Endothelial cell of umbilical vein (primary cell): ENCODE data around the gene ATRIP. TPM values are rescaled to one million over a fixed set of nuclear protein-coding genes. Genes with fewer than 3 reads are reported as not detected.

Experiments
- BruUV-seq: library from RNA; stranded (reverse); fragments of 400-500 nt; replicated peaks from 2 replicates; lab custom pipeline; 2021; lab: Mats Ljungman, UMichigan
- CTCF ChIA-PET: fragments of 300-600, 350-600 bp; sonication (Branson Sonifier 250); formaldehyde crosslinking; loops from one replicate; lab custom pipeline; 2021; ENCODE audit warnings: antibody characterized with exemption, inconsistent platforms; lab: Charles Lee
- POLR2A ChIA-PET: fragments of 300-600, 350-600 bp; sonication (Branson Sonifier 250); formaldehyde crosslinking; loops from one replicate; lab custom pipeline; 2021; ENCODE audit warnings: antibody characterized with exemption, inconsistent platforms; lab: Charles Lee
- DNase-seq: peaks from one replicate; pipeline ENCODE4 v3.0.0-alpha.2; 2011; ENCODE audit warnings: low read depth, low spot score
- FAIRE-seq: peaks from 2 replicates; lab custom pipeline; 2011; peaks lifted over from hg19 to GRCh38; lab: Jason Lieb, UNC
- H2AFZ ChIP-seq: 2 replicates; pipeline ENCODE4 v1.6.0; 2012; ENCODE audit warnings: low read depth, low read length, control low read depth, inconsistent platforms
- H3K27ac ChIP-seq: 2 replicates; pipeline ENCODE4 v1.5.1; 2011; ENCODE audit warnings: low read depth, mild to moderate bottlenecking, control low read depth, low read length, moderate library complexity; ENCODE audit not compliant: insufficient read depth
- H3K27me3 ChIP-seq, 2 experiments: 2 replicates each; pipeline versions ENCODE4 v1.6.0 to v1.6.1; 2011; ENCODE audit warnings: low read length in 2 of 2, mixed read lengths in 1 of 2; ENCODE audit not compliant: control insufficient read depth in 2 of 2, insufficient read depth in 2 of 2
- H3K36me3 ChIP-seq, 2 experiments: 2 replicates in 1 of 2; 3 replicates in 1 of 2; pipeline ENCODE4 v1.5.1; 2011; ENCODE audit warnings: low read length in 2 of 2, mild to moderate bottlenecking in 1 of 2, moderate library complexity in 1 of 2; ENCODE audit not compliant: control insufficient read depth in 2 of 2, insufficient read depth in 2 of 2; ENCODE audit errors: extremely low read depth in 1 of 2
- H3K4me1 ChIP-seq: 3 replicates; pipeline ENCODE4 v1.5.1; 2011; ENCODE audit warnings: mild to moderate bottlenecking, low read length; ENCODE audit not compliant: control insufficient read depth, insufficient read depth; ENCODE audit errors: extremely low read depth
- H3K4me2 ChIP-seq: 2 replicates; pipeline ENCODE4 v1.6.1; 2011; ENCODE audit warnings: low read length, control low read depth, mixed read lengths; ENCODE audit not compliant: insufficient read depth
- H3K4me3 ChIP-seq, 3 experiments: fragments of 200-600 bp in 1 of 3; sonication (generic), shearing (Covaris generic) in 1 of 3; replicated peaks in 1 of 3; 2 replicates each; pipeline ENCODE4 v1.5.1; 2011 to 2016; ENCODE audit warnings: control low read depth in 3 of 3, low read length in 3 of 3, mild to moderate bottlenecking in 2 of 3, inconsistent platforms in 1 of 3, low read depth in 1 of 3, moderate library complexity in 1 of 3; ENCODE audit not compliant: insufficient read depth in 1 of 3
- H3K79me2 ChIP-seq: 2 replicates; pipeline ENCODE4 v1.6.0; 2012; ENCODE audit warnings: low read length, inconsistent platforms; ENCODE audit not compliant: control insufficient read depth, insufficient read depth
- H3K9ac ChIP-seq: replicated peaks from 2 replicates; pipeline ENCODE3; 2011; ENCODE audit warnings: low read length, control low read depth; ENCODE audit not compliant: insufficient read depth; ENCODE audit errors: extremely low read depth
- H3K9me1 ChIP-seq: replicated peaks from 3 replicates; pipeline ENCODE4 v1.6.0; 2011; ENCODE audit warnings: mild to moderate bottlenecking, low read length; ENCODE audit not compliant: control insufficient read depth, insufficient read depth; ENCODE audit errors: extremely low read depth
- H3K9me3 ChIP-seq: replicated peaks from 2 replicates; pipeline ENCODE4 v1.5.1; 2012; ENCODE audit warnings: low read length, inconsistent platforms; ENCODE audit not compliant: control insufficient read depth, insufficient read depth
- H4K20me1 ChIP-seq: replicated peaks from 2 replicates; pipeline ENCODE3; 2011; ENCODE audit warnings: mild to moderate bottlenecking, low read length; ENCODE audit not compliant: control insufficient read depth, insufficient read depth; ENCODE audit errors: extremely low read depth
- EZH2 ChIP-seq: IDR thresholded peaks from 2 replicates; pipeline ENCODE4 v1.6.1; 2012; ENCODE audit warnings: borderline replicate concordance, low read depth, mild to moderate bottlenecking, moderate library complexity, low read length, inconsistent platforms; ENCODE audit not compliant: severe bottlenecking
- FOS ChIP-seq: IDR thresholded peaks from 2 replicates; pipeline ENCODE4 v1.6.1; 2011; ENCODE audit warnings: mild to moderate bottlenecking, low read length, moderate library complexity, borderline replicate concordance; ENCODE audit not compliant: insufficient read depth
- GATA2 ChIP-seq: IDR thresholded peaks from 2 replicates; pipeline ENCODE4 v1.7.0; 2011; ENCODE audit warnings: low read depth, mild to moderate bottlenecking, moderate library complexity, mixed read lengths, low read length; ENCODE audit not compliant: insufficient read length, insufficient read depth
- JUN ChIP-seq: IDR thresholded peaks from 2 replicates; pipeline ENCODE4 v1.6.1; 2011; ENCODE audit warnings: borderline replicate concordance, low read depth; ENCODE audit not compliant: insufficient read length, insufficient read depth
- MYC ChIP-seq: IDR thresholded peaks from one replicate; pipeline ENCODE4 v1.6.1; 2011; ENCODE audit warnings: mild to moderate bottlenecking, low read depth, low read length
- POLR2A ChIP-seq: IDR thresholded peaks from 2 replicates; pipeline ENCODE4 v1.6.1; 2012; ENCODE audit warnings: low read depth, mild to moderate bottlenecking, control low read depth, low read length
- POLR2AphosphoS5 ChIP-seq: IDR thresholded peaks from 2 replicates; pipeline ENCODE4 v1.6.1; 2012; ENCODE audit warnings: low read depth, mild to moderate bottlenecking, control low read depth, low read length, moderate library complexity; ENCODE audit not compliant: insufficient read depth
- dilution Hi-C: fragments of 300-500 bp; cut with MboI; formaldehyde crosslinking; loops from one replicate; pipeline ENCODE4 v1.15.0; 2019; ENCODE audit warnings: low sequenced_read_pairs; ENCODE audit not compliant: extremely low pct_ligation_motif_present
- intact Hi-C: fragments of 100-400 bp; cut with micrococcal nuclease; formaldehyde crosslinking; loops from one replicate; pipeline ENCODE4 v1.10.0; 2022
- polyA plus RNA-seq, 4 experiments: library from polyadenylated mRNA; depleted of rRNA in 3 of 4; stranded (reverse) in 3 of 4; unstranded in 1 of 4; fragments of >200 nt; gene quantifications; 2 replicates each; pipeline versions ENCODE4 v1.2.1 to v1.2.3, GENCODE V29; 2011 to 2012; ENCODE audit warnings: missing spikeins in 1 of 4
- total RNA-seq: library from RNA; stranded (reverse); gene quantifications from 2 replicates; pipeline ENCODE4 v1.2.3, GENCODE V29; 2021
- TF ChIP-seq, protein P1 (sequence below), 2 donors: IDR thresholded peaks; 1 replicate in 1 of 2; 2 replicates in 1 of 2; pipeline ENCODE4 v1.5.1; 2011; ENCODE audit warnings: low read length in 2 of 2, mild to moderate bottlenecking in 2 of 2, moderate library complexity in 2 of 2, control low read depth in 1 of 2, inconsistent platforms in 1 of 2, low read depth in 1 of 2; ENCODE audit not compliant: insufficient read depth in 1 of 2; ENCODE audit errors: extremely low read depth in 1 of 2
- TF ChIP-seq, protein P2 (sequence below): IDR thresholded peaks from 2 replicates; pipeline ENCODE4 v1.6.1; 2011; ENCODE audit not compliant: insufficient read depth, insufficient read length

The ATRIP gene
- total and polyA plus RNA-seq, 2 donors (not counting 3 experiments of a cell fraction or from before 2014, with no cell fraction given) = 10.6 to 14.7 TPM

DNA sequence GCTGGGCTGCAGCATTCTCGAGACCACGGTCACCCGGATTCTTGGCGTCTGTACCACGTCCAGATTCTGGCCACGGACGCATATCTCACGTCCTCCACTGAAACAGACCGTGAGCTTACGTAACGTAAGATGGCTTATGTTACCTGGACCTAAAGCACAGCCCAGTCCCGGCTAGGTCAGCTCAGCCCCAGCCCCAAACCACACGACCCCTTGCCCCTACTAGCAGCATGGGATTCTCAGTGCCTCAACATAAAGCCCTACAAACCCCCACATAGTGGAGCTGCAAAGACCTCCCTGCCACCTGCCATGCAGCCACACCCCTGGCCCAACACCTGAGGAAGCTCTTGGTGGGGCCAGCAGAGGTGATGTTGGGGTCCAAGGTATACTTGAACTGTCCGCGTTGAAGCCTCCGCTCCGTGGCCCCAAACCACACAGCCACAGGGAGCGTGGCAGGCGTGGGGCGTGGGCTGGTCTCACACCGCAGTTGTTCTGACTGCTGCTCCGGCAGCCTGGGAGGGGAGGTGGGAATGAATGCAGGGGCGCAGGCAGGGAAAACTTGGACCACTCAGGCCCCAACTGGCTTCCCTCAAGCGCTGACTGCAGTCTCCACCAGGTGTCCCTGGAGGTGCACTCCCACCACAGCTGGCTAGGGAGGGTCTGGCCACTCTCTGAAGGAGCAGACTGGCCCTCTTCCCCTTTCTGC is 31.1 kb upstream of the ATRIP start:
- dilution Hi-C loops = no loop called here
- Histone ChIP-seq H3K4me2 (no peak overlapping the region), H3K9me1 (no peaks in the 10 kb centered on the region), H3K36me3 (peaks cover 0 to 31% of the 10 kb centered on the region in 2 experiments), H2AFZ (no peak overlapping the region), H4K20me1 (no peaks in the 10 kb centered on the region), H3K9me3 (no peaks in the 10 kb centered on the region), H3K27ac (no peak overlapping the region), H3K4me1 (no peaks in the 10 kb centered on the region), H3K79me2 (no peaks in the 10 kb centered on the region), H3K27me3 (no peaks in the 10 kb centered on the region), H3K4me3 (no peak overlapping the region), H3K9ac (no peak overlapping the region)
- FAIRE-seq (no peak), DNase-seq (no peak)
- TF ChIP-seq FOS = no peak
- intact Hi-C loops = no loop called here
- POLR2A ChIA-PET = no interaction called here
- no TSS peak for BruUV-seq
- CTCF ChIA-PET = interaction anchor here (1.4 to 4.0 kb wide), 2 partner anchors 15 to 21 kb away, joined by 5 to 46 read pairs; no protein-coding TSS in a partner anchor

DNA sequence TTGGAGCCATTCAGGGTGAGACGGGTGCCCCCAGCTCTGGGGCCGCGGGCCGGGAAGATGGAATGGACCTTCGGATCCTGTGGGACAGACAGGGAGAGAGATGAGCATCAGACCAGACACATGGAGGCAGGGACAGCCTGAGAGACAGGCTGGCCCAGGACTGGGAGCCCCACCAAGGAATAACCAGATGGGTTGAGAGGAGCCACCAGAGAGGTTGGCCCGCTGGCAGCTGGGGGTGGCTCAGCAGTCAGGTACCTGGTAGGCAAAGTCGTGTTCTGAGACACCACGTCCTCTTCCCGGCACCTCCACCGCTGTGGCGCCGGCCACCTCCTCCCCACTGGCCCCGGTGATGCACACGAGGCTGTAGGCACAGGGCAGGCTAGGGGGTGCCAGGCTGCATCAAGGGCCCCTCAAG is 30.4 kb upstream of the ATRIP start:
- Histone ChIP-seq H3K27ac (no peak overlapping the region), H3K79me2 (no peaks in the 10 kb centered on the region), H3K4me1 (no peaks in the 10 kb centered on the region), H3K36me3 (peaks cover 0 to 25% of the 10 kb centered on the region in 2 experiments), H3K9ac (no peak overlapping the region), H3K27me3 (no peaks in the 10 kb centered on the region), H3K9me1 (no peaks in the 10 kb centered on the region), H3K4me3 (no peak overlapping the region), H3K4me2 (no peak overlapping the region), H4K20me1 (no peaks in the 10 kb centered on the region), H3K9me3 (no peaks in the 10 kb centered on the region), H2AFZ (no peak overlapping the region)
- intact Hi-C loops = no loop called here
- TF ChIP-seq, protein P1, sequence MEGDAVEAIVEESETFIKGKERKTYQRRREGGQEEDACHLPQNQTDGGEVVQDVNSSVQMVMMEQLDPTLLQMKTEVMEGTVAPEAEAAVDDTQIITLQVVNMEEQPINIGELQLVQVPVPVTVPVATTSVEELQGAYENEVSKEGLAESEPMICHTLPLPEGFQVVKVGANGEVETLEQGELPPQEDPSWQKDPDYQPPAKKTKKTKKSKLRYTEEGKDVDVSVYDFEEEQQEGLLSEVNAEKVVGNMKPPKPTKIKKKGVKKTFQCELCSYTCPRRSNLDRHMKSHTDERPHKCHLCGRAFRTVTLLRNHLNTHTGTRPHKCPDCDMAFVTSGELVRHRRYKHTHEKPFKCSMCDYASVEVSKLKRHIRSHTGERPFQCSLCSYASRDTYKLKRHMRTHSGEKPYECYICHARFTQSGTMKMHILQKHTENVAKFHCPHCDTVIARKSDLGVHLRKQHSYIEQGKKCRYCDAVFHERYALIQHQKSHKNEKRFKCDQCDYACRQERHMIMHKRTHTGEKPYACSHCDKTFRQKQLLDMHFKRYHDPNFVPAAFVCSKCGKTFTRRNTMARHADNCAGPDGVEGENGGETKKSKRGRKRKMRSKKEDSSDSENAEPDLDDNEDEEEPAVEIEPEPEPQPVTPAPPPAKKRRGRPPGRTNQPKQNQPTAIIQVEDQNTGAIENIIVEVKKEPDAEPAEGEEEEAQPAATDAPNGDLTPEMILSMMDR (IDR thresholded peaks at IDR 0.05; ENCODE audit: extremely low read depth in 1 of 2, insufficient read depth in 1 of 2, low read depth in 1 of 2, low read length in 2 of 2) = no peak
- TF ChIP-seq JUN (no peak), POLR2A (no peak), EZH2 (no peak), MYC (no peak), POLR2AphosphoS5 (no peak), FOS (no peak), GATA2 (no peak)
- TF ChIP-seq, protein P2, sequence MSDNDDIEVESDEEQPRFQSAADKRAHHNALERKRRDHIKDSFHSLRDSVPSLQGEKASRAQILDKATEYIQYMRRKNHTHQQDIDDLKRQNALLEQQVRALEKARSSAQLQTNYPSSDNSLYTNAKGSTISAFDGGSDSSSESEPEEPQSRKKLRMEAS = no peak
- BruUV-seq = no TSS peak
- CTCF ChIA-PET = interaction anchor here (1.4 to 4.0 kb wide), 2 partner anchors 15 to 20 kb away, joined by 5 to 46 read pairs; no protein-coding TSS in a partner anchor
- dilution Hi-C loops = no loop called here
- DNase-seq = no peak
- no peak for FAIRE-seq
- POLR2A ChIA-PET = no interaction called here
